Neural progenitor cell (in vitro differentiated cells): ENCODE results near the gene EMSY.

Source experiments
- EZH2 ChIP-seq: fragments of 200-600 bp; sonication (generic); IDR thresholded peaks from 2 replicates; pipeline ENCODE4 v1.6.1; 2017; ENCODE audit warnings: antibody characterized with exemption, mild to moderate bottlenecking, moderate library complexity
- TF ChIP-seq, protein P1 (sequence below): fragments of 200-600 bp; sonication (generic); IDR thresholded peaks from 2 replicates; pipeline ENCODE4 v1.5.1; 2017; ENCODE audit warnings: antibody characterized with exemption, mild to moderate bottlenecking

GRCh38 chr11:76471382-76471781 is 26.6 kb downstream of the EMSY start:
- TF ChIP-seq, protein P1, sequence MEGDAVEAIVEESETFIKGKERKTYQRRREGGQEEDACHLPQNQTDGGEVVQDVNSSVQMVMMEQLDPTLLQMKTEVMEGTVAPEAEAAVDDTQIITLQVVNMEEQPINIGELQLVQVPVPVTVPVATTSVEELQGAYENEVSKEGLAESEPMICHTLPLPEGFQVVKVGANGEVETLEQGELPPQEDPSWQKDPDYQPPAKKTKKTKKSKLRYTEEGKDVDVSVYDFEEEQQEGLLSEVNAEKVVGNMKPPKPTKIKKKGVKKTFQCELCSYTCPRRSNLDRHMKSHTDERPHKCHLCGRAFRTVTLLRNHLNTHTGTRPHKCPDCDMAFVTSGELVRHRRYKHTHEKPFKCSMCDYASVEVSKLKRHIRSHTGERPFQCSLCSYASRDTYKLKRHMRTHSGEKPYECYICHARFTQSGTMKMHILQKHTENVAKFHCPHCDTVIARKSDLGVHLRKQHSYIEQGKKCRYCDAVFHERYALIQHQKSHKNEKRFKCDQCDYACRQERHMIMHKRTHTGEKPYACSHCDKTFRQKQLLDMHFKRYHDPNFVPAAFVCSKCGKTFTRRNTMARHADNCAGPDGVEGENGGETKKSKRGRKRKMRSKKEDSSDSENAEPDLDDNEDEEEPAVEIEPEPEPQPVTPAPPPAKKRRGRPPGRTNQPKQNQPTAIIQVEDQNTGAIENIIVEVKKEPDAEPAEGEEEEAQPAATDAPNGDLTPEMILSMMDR, result no peak
- TF ChIP-seq EZH2, result no peak
